Cardiac fibroblast (primary cell): Measurements from ENCODE around the gene C3orf20.

Experiments
- DNase-seq, 2 donors: peaks; one replicate each; pipeline versions ENCODE4 v3.0.0 to v3.0.0-alpha.2; 2010; ENCODE audit warnings: low read depth in 2 of 2
- H3K4me3 ChIP-seq, 2 donors: replicated peaks in 1 of 2; 1 replicate in 1 of 2; 2 replicates in 1 of 2; pipeline ENCODE4 v1.5.1; 2011; ENCODE audit warnings: low read depth in 2 of 2, low read length in 2 of 2, mild to moderate bottlenecking in 2 of 2, moderate library complexity in 1 of 2
- TF ChIP-seq, protein P1 (sequence below): IDR thresholded peaks from one replicate; pipeline ENCODE4 v1.5.1; 2011; ENCODE audit warnings: low read depth, mild to moderate bottlenecking, low read length, inconsistent platforms

Gene C3orf20

DNA sequence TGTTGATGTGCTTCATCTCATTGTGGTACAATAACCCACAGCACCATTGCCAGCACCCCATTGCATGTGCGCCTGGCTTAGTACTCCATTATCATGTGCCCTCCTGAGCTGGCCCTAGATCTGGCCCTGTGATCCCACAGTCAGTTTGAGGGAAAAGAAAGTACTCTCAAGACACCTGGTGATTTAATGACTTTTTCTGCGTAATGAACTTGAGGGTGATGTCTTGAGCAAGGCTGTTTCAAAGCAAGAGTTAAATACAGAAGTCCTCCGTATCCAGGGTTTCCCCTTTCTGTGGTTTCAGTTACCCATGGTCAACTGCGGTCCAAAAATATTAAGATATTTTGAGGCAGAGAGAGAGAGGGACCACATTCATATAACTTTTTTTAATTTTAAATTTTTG is 16.3 kb downstream of the C3orf20 start:
- DNase-seq: no peak

GRCh38 chr3:14691719-14692118 is 16.8 kb downstream of the C3orf20 start:
- TF ChIP-seq, protein P1, sequence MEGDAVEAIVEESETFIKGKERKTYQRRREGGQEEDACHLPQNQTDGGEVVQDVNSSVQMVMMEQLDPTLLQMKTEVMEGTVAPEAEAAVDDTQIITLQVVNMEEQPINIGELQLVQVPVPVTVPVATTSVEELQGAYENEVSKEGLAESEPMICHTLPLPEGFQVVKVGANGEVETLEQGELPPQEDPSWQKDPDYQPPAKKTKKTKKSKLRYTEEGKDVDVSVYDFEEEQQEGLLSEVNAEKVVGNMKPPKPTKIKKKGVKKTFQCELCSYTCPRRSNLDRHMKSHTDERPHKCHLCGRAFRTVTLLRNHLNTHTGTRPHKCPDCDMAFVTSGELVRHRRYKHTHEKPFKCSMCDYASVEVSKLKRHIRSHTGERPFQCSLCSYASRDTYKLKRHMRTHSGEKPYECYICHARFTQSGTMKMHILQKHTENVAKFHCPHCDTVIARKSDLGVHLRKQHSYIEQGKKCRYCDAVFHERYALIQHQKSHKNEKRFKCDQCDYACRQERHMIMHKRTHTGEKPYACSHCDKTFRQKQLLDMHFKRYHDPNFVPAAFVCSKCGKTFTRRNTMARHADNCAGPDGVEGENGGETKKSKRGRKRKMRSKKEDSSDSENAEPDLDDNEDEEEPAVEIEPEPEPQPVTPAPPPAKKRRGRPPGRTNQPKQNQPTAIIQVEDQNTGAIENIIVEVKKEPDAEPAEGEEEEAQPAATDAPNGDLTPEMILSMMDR: no peak
- no peak for DNase-seq
- no peak overlapping the region for H3K4me3 ChIP-seq

More for the DNA sequence above, 16.3 kb downstream of the C3orf20 start:
- TF ChIP-seq, protein P1: no peak
- no peak overlapping the region for H3K4me3 ChIP-seq

- H3K4me3 ChIP-seq: no peak overlapping the region
- DNase-seq: no peak
Observed at GRCh38 chr3:14698601-14699244, 23.8 kb downstream of the C3orf20 start.

GRCh38 chr3:14699643-14700042 is 24.7 kb downstream of the C3orf20 start:
- DNase-seq: no peak
- H3K4me3 ChIP-seq: no peak overlapping the region
- TF ChIP-seq, protein P1: no peak

More at GRCh38 chr3:14698601-14699244, 23.8 kb downstream of the C3orf20 start:
- TF ChIP-seq, protein P1: no peak

DNA sequence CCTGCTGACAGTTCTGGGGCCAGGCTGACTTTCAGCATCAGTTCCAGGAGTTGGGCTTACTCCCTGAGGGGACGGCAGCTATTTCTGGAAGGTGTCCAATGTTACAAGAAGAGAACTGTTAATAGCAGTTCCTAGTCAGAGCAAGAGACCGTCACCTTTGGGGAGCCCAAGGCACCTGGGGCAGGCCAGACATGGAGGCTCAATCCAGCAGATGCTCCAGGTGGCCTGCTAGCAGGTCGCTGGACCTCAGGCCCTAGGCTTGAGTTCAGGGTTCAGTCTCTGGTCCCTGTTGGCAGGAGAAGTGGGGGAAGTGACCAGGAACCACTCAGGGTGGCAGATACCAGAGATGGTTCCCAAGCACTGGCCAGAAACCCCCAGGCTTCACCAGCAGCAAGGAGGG is 25.9 kb downstream of the C3orf20 start:
- DNase-seq: no peak
- no peak overlapping the region for H3K4me3 ChIP-seq
- TF ChIP-seq, protein P1: no peak

DNA sequence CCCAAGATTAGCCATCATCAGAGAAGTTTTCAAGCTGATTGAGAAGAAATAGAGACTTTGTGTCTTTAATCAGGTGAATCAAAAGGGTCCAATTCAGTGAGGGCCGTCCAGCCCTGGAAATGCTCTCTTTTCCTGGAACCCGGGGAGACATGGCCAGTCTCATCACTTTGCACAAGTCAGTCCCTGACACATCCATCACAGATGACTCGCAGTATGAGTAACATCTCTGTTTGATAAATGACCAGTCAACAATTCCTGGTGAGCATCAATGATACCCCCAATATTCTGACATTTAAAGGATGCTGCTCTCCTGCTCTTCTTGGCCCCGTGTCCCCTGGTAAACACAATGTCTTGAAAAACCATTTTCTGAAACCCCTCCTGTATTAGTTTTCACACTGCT is 26.7 kb downstream of the C3orf20 start:
- no peak for DNase-seq
- TF ChIP-seq, protein P1: no peak
- no peak overlapping the region for H3K4me3 ChIP-seq
